Osteoblast (primary cell): ENCODE measurements around the gene ADNP2. TPM values are rescaled to one million over a fixed set of nuclear protein-coding genes. Genes with fewer than 3 reads are reported as not detected.
A peak's percentile ranks its signal among the peaks of the same experiment; 100 is the strongest.

Experiments used
- DNase-seq: peaks from one replicate; pipeline ENCODE4 v3.0.0; 2011; ENCODE audit warnings: low spot score, mixed read lengths; ENCODE audit not compliant: insufficient read length; ENCODE audit errors: missing footprints
- H2AFZ ChIP-seq: 2 replicates; pipeline ENCODE4 v1.6.0; 2011; ENCODE audit warnings: mild to moderate bottlenecking, low read length
- H3K27ac ChIP-seq: 2 replicates; pipeline ENCODE4 v1.5.1; 2011; ENCODE audit warnings: mild to moderate bottlenecking, low read depth, low read length, moderate library complexity
- H3K27me3 ChIP-seq: 2 replicates; pipeline ENCODE4 v1.6.0; 2012; ENCODE audit warnings: mild to moderate bottlenecking, control low read depth, inconsistent platforms, low read length, moderate library complexity; ENCODE audit not compliant: insufficient read depth
- H3K36me3 ChIP-seq: 2 replicates; pipeline ENCODE4 v1.5.1; 2011; ENCODE audit warnings: mild to moderate bottlenecking, low read length, control low read depth, moderate library complexity; ENCODE audit not compliant: insufficient read depth
- H3K4me1 ChIP-seq: 2 replicates; pipeline ENCODE4 v1.5.1; 2011; ENCODE audit warnings: mild to moderate bottlenecking, low read length, control low read depth, moderate library complexity; ENCODE audit not compliant: insufficient read depth
- H3K4me2 ChIP-seq: 2 replicates; pipeline ENCODE4 v1.6.0; 2011; ENCODE audit warnings: mild to moderate bottlenecking, low read length; ENCODE audit not compliant: insufficient read depth
- H3K4me3 ChIP-seq: fragments of 200-600 bp; sonication (generic); 3 replicates; pipeline ENCODE4 v1.5.1; 2012; ENCODE audit warnings: mild to moderate bottlenecking, low read length, inconsistent platforms; ENCODE audit not compliant: insufficient read depth
- H3K79me2 ChIP-seq: 2 replicates; pipeline ENCODE4 v1.6.0; 2012; ENCODE audit warnings: mild to moderate bottlenecking, low read length, control low read depth, inconsistent platforms; ENCODE audit not compliant: insufficient read depth
- H3K9me3 ChIP-seq: 2 replicates; pipeline ENCODE4 v1.5.1; 2011; ENCODE audit warnings: low read depth, low read length, control low read depth
- H4K20me1 ChIP-seq: 2 replicates; pipeline ENCODE4 v1.6.0; 2012; ENCODE audit warnings: mild to moderate bottlenecking, low read length, control low read depth; ENCODE audit not compliant: insufficient read depth
- total RNA-seq: library from RNA; depleted of rRNA; stranded (reverse); fragments of >200 nt; gene quantifications from 2 replicates; pipeline ENCODE4 v1.2.3, GENCODE V29; 2012
- TF ChIP-seq, protein P1 (sequence below): IDR thresholded peaks from 2 replicates; pipeline ENCODE4 v1.5.1; 2011; ENCODE audit warnings: mild to moderate bottlenecking, low read depth, low read length, moderate library complexity; ENCODE audit errors: extremely low read depth

Gene ADNP2
- total RNA-seq, 1 donor: 22.1 TPM

DNA sequence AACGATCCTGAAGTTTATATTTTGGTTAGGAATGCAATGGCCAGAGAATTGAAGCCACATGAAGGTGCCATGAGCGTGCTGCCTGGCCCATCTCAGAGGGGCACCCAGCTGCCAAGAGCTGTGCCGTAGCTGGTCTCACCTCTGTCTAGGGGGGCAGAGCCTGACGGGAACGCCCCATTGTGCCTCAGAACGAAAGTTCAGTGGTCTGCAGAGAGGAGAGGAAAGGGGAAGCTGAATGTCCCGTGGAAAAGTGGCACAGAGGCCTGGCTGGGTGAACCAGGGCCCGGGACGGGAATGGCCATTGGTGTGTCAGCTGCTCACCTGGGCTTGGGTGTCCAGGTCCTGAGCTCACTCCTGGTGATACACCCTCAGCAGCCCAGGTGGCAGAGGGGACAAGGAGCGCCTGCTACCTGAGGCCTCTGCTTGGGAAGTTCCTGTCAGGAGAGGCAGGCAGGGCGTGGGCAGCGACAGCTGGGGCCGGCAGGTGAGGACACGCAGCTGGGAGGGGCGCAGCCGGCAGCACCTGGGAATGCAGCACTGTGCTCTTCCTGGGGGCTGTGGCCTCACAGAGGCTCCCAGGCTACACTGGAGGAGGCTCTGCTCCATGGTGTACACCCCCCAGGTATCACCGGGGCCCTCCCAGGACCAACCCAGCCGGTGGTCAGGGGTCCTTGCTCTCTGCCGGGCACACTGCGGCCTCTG, 70.9 kb downstream of the ADNP2 start:
- H4K20me1 ChIP-seq: no peaks in the 10 kb centered on the region
- H2AFZ ChIP-seq: no peak overlapping the region
- no peak overlapping the region for H3K4me3 ChIP-seq
- H3K27me3 ChIP-seq: peaks cover 32% of the 10 kb centered on the region
- no peaks in the 10 kb centered on the region for H3K36me3 ChIP-seq
- H3K9me3 ChIP-seq: no peaks in the 10 kb centered on the region
- no peaks in the 10 kb centered on the region for H3K4me1 ChIP-seq
- no peak for DNase-seq
- TF ChIP-seq, protein P1, sequence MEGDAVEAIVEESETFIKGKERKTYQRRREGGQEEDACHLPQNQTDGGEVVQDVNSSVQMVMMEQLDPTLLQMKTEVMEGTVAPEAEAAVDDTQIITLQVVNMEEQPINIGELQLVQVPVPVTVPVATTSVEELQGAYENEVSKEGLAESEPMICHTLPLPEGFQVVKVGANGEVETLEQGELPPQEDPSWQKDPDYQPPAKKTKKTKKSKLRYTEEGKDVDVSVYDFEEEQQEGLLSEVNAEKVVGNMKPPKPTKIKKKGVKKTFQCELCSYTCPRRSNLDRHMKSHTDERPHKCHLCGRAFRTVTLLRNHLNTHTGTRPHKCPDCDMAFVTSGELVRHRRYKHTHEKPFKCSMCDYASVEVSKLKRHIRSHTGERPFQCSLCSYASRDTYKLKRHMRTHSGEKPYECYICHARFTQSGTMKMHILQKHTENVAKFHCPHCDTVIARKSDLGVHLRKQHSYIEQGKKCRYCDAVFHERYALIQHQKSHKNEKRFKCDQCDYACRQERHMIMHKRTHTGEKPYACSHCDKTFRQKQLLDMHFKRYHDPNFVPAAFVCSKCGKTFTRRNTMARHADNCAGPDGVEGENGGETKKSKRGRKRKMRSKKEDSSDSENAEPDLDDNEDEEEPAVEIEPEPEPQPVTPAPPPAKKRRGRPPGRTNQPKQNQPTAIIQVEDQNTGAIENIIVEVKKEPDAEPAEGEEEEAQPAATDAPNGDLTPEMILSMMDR: no peak
- H3K79me2 ChIP-seq: no peaks in the 10 kb centered on the region
- H3K4me2 ChIP-seq: no peak overlapping the region
- no peak overlapping the region for H3K27ac ChIP-seq

DNA sequence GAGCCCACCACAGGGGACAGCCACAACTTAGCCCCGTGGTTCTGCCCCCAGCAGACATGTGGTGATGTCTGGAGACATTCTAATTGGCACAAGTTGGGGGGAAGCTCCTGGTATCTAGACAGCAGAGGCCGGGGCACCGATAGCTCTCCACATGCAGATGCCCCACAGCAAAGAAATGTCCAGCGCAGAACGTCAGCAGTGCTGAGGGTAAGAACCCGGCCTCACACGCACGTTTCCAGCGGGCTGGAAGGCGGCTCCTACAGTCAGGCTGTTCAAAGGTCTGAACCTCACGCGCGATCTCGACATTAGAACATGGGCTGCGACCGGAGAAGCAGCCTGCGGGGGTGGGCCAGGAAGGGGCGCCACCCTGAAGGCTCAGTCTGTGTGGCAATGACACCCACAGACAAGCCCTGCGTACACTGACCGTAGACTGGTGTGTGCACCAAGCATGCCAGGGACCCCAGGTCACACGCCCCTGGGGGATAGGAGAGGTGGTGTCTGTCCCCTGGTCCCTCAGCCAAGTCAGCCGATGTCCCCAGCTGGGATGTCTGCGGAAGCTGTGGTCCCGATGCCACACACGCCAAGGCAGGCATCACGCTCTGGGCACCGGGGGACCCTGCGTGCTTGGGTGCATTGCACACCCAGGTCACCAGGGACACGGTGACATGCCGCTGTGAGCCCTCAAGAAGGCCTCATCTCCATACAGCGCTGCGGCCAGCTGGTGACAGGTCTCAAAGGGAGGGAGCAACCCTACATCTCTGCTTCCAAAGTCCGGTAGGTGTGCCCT, 71.9 kb downstream of the ADNP2 start:
- Histone ChIP-seq H3K36me3 (no peaks in the 10 kb centered on the region), H3K4me1 (no peaks in the 10 kb centered on the region), H4K20me1 (no peaks in the 10 kb centered on the region), H3K9me3 (no peaks in the 10 kb centered on the region), H2AFZ (no peak overlapping the region), H3K27ac (no peak overlapping the region), H3K27me3 (peaks cover 22% of the 10 kb centered on the region), H3K4me3 (no peak overlapping the region), H3K79me2 (no peaks in the 10 kb centered on the region), H3K4me2 (no peak overlapping the region)
- TF ChIP-seq, protein P1: no peak
- DNase-seq: peak; percentile 32

DNA sequence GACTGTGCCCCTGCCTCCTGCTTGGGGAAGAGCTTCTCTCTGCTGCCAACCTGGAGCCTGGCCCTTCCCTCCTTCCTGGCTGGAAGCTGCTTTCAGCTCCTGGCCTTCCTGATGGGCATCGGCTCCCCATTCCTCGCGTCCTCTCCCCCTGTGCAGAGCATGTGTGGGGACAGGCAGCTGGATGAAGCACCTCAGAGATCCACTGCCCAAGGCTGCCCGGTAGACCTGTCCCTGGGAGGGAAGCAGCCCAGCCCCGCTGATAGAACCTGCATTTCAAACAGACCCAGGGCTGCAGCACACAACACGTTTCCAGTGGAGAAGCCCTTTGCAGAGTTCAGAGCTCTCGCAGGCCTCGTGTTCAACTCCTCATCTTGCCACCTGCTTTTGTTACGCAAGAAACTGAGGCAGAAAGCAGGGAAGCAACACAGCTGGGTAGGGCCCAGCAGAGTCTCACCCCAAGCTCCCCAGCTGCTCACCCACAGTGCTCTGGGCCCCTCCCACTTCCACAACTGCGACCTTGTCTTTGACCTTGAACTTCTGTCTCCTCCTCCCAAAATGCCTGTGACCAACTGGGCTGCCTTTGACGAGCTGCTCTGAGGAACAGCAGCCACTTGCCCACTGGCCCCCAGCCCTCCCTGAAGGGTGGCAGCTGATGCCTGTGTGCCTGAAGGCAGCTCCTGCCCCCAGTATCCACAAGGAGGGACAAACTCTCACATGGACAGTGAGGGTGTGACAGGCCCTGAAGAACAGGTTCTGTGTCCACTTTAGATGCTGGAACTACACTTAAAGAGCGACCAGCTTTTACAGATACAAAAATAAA, 72.8 kb downstream of the ADNP2 start:
- H3K9me3 ChIP-seq: no peaks in the 10 kb centered on the region
- no peaks in the 10 kb centered on the region for H3K4me1 ChIP-seq
- peaks cover 17% of the 10 kb centered on the region for H3K27me3 ChIP-seq
- H3K4me2 ChIP-seq: no peak overlapping the region
- H3K27ac ChIP-seq: no peak overlapping the region
- no peaks in the 10 kb centered on the region for H3K79me2 ChIP-seq
- H3K36me3 ChIP-seq: no peaks in the 10 kb centered on the region
- H3K4me3 ChIP-seq: no peak overlapping the region
- H4K20me1 ChIP-seq: no peaks in the 10 kb centered on the region
- peak; percentile 54 for DNase-seq
- TF ChIP-seq, protein P1: no peak
- H2AFZ ChIP-seq: no peak overlapping the region

DNA sequence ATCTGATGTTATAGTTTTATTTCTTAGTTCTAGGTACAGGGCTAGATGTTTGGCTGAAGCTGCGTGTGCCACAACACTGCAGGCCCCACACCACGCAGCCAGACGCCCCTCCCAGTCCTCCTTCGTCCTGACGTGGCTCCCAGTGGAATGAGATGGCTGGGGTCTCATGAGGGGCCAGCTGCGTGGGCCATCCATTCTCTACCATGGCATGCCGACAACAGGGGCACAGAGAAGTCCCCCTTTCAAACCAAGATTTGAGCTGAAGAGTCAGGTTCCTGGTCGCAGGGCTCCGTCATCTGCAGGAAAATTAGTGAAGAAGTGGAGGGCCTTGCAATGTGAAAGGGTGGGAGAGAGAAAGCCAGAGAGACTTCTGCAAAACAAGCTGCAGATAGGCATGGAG, 73.8 kb downstream of the ADNP2 start:
- Histone ChIP-seq H3K9me3 (no peaks in the 10 kb centered on the region), H4K20me1 (no peaks in the 10 kb centered on the region), H3K36me3 (no peaks in the 10 kb centered on the region), H3K4me1 (no peaks in the 10 kb centered on the region), H3K79me2 (no peaks in the 10 kb centered on the region), H3K4me2 (no peak overlapping the region), H3K27ac (no peak overlapping the region), H2AFZ (no peak overlapping the region), H3K4me3 (no peak overlapping the region), H3K27me3 (peaks cover 17% of the 10 kb centered on the region)
- peak; percentile 45 for DNase-seq
- TF ChIP-seq, protein P1: no peak
